ENCODE data around the gene SETD2. TPM values are rescaled to one million over a fixed set of nuclear protein-coding genes. Genes with fewer than 3 reads are reported as not detected.

SETD2 gene
- total and polyA plus RNA-seq, 2 donors (not counting 1 experiment from before 2014, with no cell fraction given) = 22.6 to 91.4 TPM

DNA sequence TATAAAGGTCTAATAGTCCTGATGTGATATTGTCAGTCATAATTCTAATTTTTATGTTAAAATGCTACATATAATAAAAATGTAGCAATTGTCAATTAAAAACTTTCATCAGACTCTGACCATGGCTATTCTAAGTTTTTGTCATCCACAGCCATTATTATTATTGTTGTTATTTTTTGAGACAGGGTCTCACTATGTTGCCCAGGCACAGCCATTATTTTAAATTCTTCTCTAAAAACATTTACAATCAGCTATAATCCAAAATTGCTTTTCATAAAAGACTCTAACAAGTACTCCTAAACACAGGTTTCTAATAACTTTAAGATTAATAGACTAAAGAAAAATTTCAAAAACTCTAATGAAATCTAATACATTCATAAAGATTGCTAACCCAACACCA is 41.0 kb upstream of the SETD2 start:
- no peaks in the 10 kb centered on the region for H3K27me3 Mint-ChIP-seq
- H3K27ac Mint-ChIP-seq = no peak overlapping the region
- Histone ChIP-seq H3K36me3 (replicated peaks in 1 of 2; ENCODE audit: control extremely low read depth in 1 of 2, control insufficient read depth in 1 of 2, extremely low read depth in 1 of 2, insufficient read depth in 2 of 2, low read length in 1 of 2) (no peaks in the 10 kb centered on the region), H3K4me3 (ENCODE audit: control extremely low read depth in 1 of 5, extremely low read depth in 1 of 5, insufficient read depth in 1 of 5, low read depth in 2 of 5, low read length in 4 of 5) (no peak overlapping the region), H3K27ac (ENCODE audit: low read length in 2 of 2) (no peak overlapping the region), H3K4me2 (replicated peaks; ENCODE audit: low read depth, low read length, poor library complexity, severe bottlenecking) (no peak overlapping the region), H3K9me3 (ENCODE audit: control extremely low read depth in 1 of 3, control insufficient read depth in 2 of 3, insufficient read depth in 1 of 3, low read length in 2 of 3) (no peaks in the 10 kb centered on the region), H3K4me1 (ENCODE audit: control insufficient read depth in 2 of 2, insufficient read depth in 2 of 2, low read length in 2 of 2) (no peaks in the 10 kb centered on the region), H3K9ac (ENCODE audit: low read length) (no peak overlapping the region), H2AFZ (ENCODE audit: insufficient read depth, low read depth, low read length, poor library complexity, severe bottlenecking) (no peak overlapping the region), H4K20me1 (ENCODE audit: control insufficient read depth, insufficient read depth, low read length, poor library complexity, severe bottlenecking) (no peaks in the 10 kb centered on the region), H3K27me3 (replicated peaks in 1 of 4; ENCODE audit: control extremely low read depth in 1 of 4, control insufficient read depth in 3 of 4, insufficient read depth in 4 of 4, low read length in 3 of 4) (no peaks in the 10 kb centered on the region), H3K79me2 (ENCODE audit: control insufficient read depth, insufficient read depth, low read length) (no peaks in the 10 kb centered on the region)
- ChIA-PET POLR2A (no interaction called here), CTCF (interaction anchor here (0.6 kb wide), 1 partner anchor 587 kb away, joined by 3 read pairs; no protein-coding TSS in a partner anchor)
- TF ChIP-seq EZH2 (IDR thresholded peaks at IDR 0.05; ENCODE audit: borderline replicate concordance, insufficient read depth, low read depth, low read length, poor library complexity, severe bottlenecking) (no peak), CTCF (IDR thresholded peaks at IDR 0.05) (no peak)
- ATAC-seq (ENCODE audit: low read depth) (no peak), DNase-seq (no peak)
- H3K4me1 Mint-ChIP-seq = no peaks in the 10 kb centered on the region
- no peaks in the 10 kb centered on the region for H3K9me3 Mint-ChIP-seq (ENCODE audit: insufficient read depth)
- intact Hi-C loops (cut with micrococcal nuclease) = no loop called here
- H3K4me3 Mint-ChIP-seq = no peak overlapping the region

- Histone ChIP-seq H3K27ac (ENCODE audit: low read length in 2 of 2) (no peak overlapping the region), H3K27me3 (replicated peaks in 1 of 4; ENCODE audit: control extremely low read depth in 1 of 4, control insufficient read depth in 3 of 4, insufficient read depth in 4 of 4, low read length in 3 of 4) (no peaks in the 10 kb centered on the region), H3K4me2 (replicated peaks; ENCODE audit: low read depth, low read length, poor library complexity, severe bottlenecking) (no peak overlapping the region), H3K9ac (ENCODE audit: low read length) (no peak overlapping the region), H3K4me3 (ENCODE audit: control extremely low read depth in 1 of 5, extremely low read depth in 1 of 5, insufficient read depth in 1 of 5, low read depth in 2 of 5, low read length in 4 of 5) (no peak overlapping the region), H2AFZ (ENCODE audit: insufficient read depth, low read depth, low read length, poor library complexity, severe bottlenecking) (no peak overlapping the region), H3K79me2 (ENCODE audit: control insufficient read depth, insufficient read depth, low read length) (no peaks in the 10 kb centered on the region), H3K36me3 (replicated peaks in 1 of 2; ENCODE audit: control extremely low read depth in 1 of 2, control insufficient read depth in 1 of 2, extremely low read depth in 1 of 2, insufficient read depth in 2 of 2, low read length in 1 of 2) (no peaks in the 10 kb centered on the region), H4K20me1 (ENCODE audit: control insufficient read depth, insufficient read depth, low read length, poor library complexity, severe bottlenecking) (no peaks in the 10 kb centered on the region), H3K9me3 (ENCODE audit: control extremely low read depth in 1 of 3, control insufficient read depth in 2 of 3, insufficient read depth in 1 of 3, low read length in 2 of 3) (no peaks in the 10 kb centered on the region), H3K4me1 (ENCODE audit: control insufficient read depth in 2 of 2, insufficient read depth in 2 of 2, low read length in 2 of 2) (no peaks in the 10 kb centered on the region)
- intact Hi-C loops (cut with micrococcal nuclease) = no loop called here
- H3K27me3 Mint-ChIP-seq = no peaks in the 10 kb centered on the region
- WGBS (ENCODE audit: insufficient coverage) = 100% methylated on average over 1 of the region's 3 CpGs
- H3K4me1 Mint-ChIP-seq = no peaks in the 10 kb centered on the region
- CTCF ChIA-PET = no interaction called here
- DNase-seq (no peak), ATAC-seq (ENCODE audit: low read depth) (no peak)
- H3K27ac Mint-ChIP-seq = no peak overlapping the region
- H3K4me3 Mint-ChIP-seq = no peak overlapping the region
- no peak for TF ChIP-seq EZH2 (IDR thresholded peaks at IDR 0.05; ENCODE audit: borderline replicate concordance, insufficient read depth, low read depth, low read length, poor library complexity, severe bottlenecking)
- no peak for TF ChIP-seq CTCF (IDR thresholded peaks at IDR 0.05)
- H3K9me3 Mint-ChIP-seq (ENCODE audit: insufficient read depth) = no peaks in the 10 kb centered on the region
- POLR2A ChIA-PET = interaction anchor here (1.1 kb wide), 1 partner anchor 8 kb away, joined by 3 read pairs; no protein-coding TSS in a partner anchor
Observed at GRCh38 chr3:47202542-47202941, 38.6 kb upstream of the SETD2 start.

All from B cell (primary cell).